Glutamatergic neuron (in vitro differentiated cells): Measurements from ENCODE around the gene MPC1L. TPM values are rescaled to one million over a fixed set of nuclear protein-coding genes. Genes with fewer than 3 reads are reported as not detected.
"Not testable (repeated sequence)": the region's sequence is repeated elsewhere in the genome, so short reads cannot be mapped to it uniquely, and the experiment has no call there.

Experiments used
- DNase-seq: peaks from one replicate; pipeline ENCODE4 v3.0.0; 2022
- H3K27ac Mint-ChIP-seq: one replicate; pipeline ENCODE4 v1.8.0; 2020; ENCODE audit warnings: mild to moderate bottlenecking, mixed read lengths, inconsistent platforms; ENCODE audit not compliant: unreplicated experiment
- H3K27me3 Mint-ChIP-seq: one replicate; pipeline ENCODE4 v1.8.0; 2020; ENCODE audit warnings: mild to moderate bottlenecking, moderate library complexity, mixed read lengths, inconsistent platforms; ENCODE audit not compliant: unreplicated experiment
- H3K36me3 Mint-ChIP-seq: one replicate; pipeline ENCODE4 v1.8.0; 2020; ENCODE audit warnings: mild to moderate bottlenecking, mixed read lengths, inconsistent platforms; ENCODE audit not compliant: unreplicated experiment
- H3K4me1 Mint-ChIP-seq: one replicate; pipeline ENCODE4 v1.8.0; 2020; ENCODE audit warnings: mild to moderate bottlenecking, low read depth, mixed read lengths, inconsistent platforms; ENCODE audit not compliant: unreplicated experiment
- H3K4me3 Mint-ChIP-seq: one replicate; pipeline ENCODE4 v1.8.0; 2020; ENCODE audit warnings: mild to moderate bottlenecking, mixed read lengths, inconsistent platforms; ENCODE audit not compliant: unreplicated experiment
- H3K9me3 Mint-ChIP-seq: one replicate; pipeline ENCODE4 v1.8.0; 2020; ENCODE audit warnings: mild to moderate bottlenecking, moderate library complexity, mixed read lengths, inconsistent platforms; ENCODE audit not compliant: unreplicated experiment
- CTCF ChIP-seq: fragments of 200-600 bp; sonication (generic); IDR thresholded peaks from one replicate; pipeline ENCODE4 v1.5.0; 2021; ENCODE audit not compliant: partially characterized antibody, unreplicated experiment
- total RNA-seq: library from RNA; stranded (reverse); fragmentation: NEBNext Ultra II Directional; extraction: Animal tissue kit (Norgen Biotek cat#: 25700); gene quantifications from one replicate; pipeline ENCODE4 v1.2.1, GENCODE V29; 2021; ENCODE audit not compliant: unreplicated experiment

The MPC1L gene
- total RNA-seq, 1 donor from 2014 or later = not detected

- H3K27ac Mint-ChIP-seq = no peak overlapping the region
- no peaks in the 10 kb centered on the region for H3K27me3 Mint-ChIP-seq
- peaks cover 5% of the 10 kb centered on the region for H3K4me1 Mint-ChIP-seq
- H3K9me3 Mint-ChIP-seq = no peaks in the 10 kb centered on the region
- DNase-seq = no peak
- no peak for TF ChIP-seq CTCF
- no peaks in the 10 kb centered on the region for H3K36me3 Mint-ChIP-seq
- H3K4me3 Mint-ChIP-seq = no peak overlapping the region
These were observed 44.1 kb upstream of the MPC1L start for GRCh38 chrX:40579141-40579540.

- no peak for TF ChIP-seq CTCF
- Mint-ChIP-seq H3K36me3 (no peaks in the 10 kb centered on the region), H3K4me1 (peaks cover 5% of the 10 kb centered on the region), H3K27ac (peak overlapping the region; percentile 75), H3K9me3 (no peaks in the 10 kb centered on the region), H3K4me3 (peak overlapping the region; percentile 86), H3K27me3 (no peaks in the 10 kb centered on the region)
- DNase-seq = no peak
These were observed 43.2 kb upstream of the MPC1L start for GRCh38 chrX:40579900-40580536.

- H3K36me3 Mint-ChIP-seq = no peaks in the 10 kb centered on the region
- peaks cover 5% of the 10 kb centered on the region for H3K4me1 Mint-ChIP-seq
- H3K27ac Mint-ChIP-seq = peak within 1 kb of the TSS; percentile 75
- H3K4me3 Mint-ChIP-seq = peak within 1 kb of the TSS; percentile 86
- H3K9me3 Mint-ChIP-seq = no peaks in the 10 kb centered on the region
- no peaks in the 10 kb centered on the region for H3K27me3 Mint-ChIP-seq
- DNase-seq = peak; percentile 85
- TF ChIP-seq CTCF = no peak
These were observed 42.5 kb upstream of the MPC1L start, which contains the start of gene ATP6AP2 for GRCh38 chrX:40580537-40581335. ATP6AP2 (plus strand) TSS chrX:40580970; CDS start chrX:40581066, 96 bp downstream.

- H3K36me3 Mint-ChIP-seq = no peaks in the 10 kb centered on the region
- DNase-seq = no peak
- TF ChIP-seq CTCF = no peak
- H3K4me3 Mint-ChIP-seq = peak overlapping the region; percentile 84
- H3K27me3 Mint-ChIP-seq = no peaks in the 10 kb centered on the region
- peak overlapping the region; percentile 55 for H3K27ac Mint-ChIP-seq
- H3K9me3 Mint-ChIP-seq = peaks cover 1% of the 10 kb centered on the region
- H3K4me1 Mint-ChIP-seq = peaks cover 5% of the 10 kb centered on the region
These were observed 41.8 kb upstream of the MPC1L start for GRCh38 chrX:40581336-40581920.

GRCh38 chrX:40582178-40582577 is 41.0 kb upstream of the MPC1L start:
- H3K27ac Mint-ChIP-seq, H3K9me3 Mint-ChIP-seq, H3K27me3 Mint-ChIP-seq, H3K36me3 Mint-ChIP-seq, DNase-seq, H3K4me1 Mint-ChIP-seq: not testable (repeated sequence)
- peak overlapping the region; percentile 84 for H3K4me3 Mint-ChIP-seq
